Measurements from ENCODE around the gene PSMA1.

DNA sequence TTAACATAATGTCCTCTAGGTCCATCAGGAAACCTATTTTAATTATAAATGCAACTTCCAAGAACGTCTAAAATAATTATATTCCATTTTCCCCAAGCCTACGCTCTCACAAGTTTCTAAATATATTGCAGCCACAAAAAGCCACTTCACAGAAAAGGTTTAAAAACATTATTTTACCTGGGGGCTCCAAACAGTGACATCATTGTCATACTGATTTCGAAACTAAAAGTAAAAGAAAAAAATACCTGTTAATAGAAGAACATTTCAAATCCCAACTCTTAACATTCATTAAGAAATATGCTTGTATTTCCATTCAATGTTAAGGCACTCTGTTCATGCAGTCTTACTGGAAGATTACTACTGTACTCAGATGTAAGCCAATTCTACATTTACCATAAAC lies 1.4 kb downstream of the PSMA1 start:
- TF ChIP-seq, protein P1, sequence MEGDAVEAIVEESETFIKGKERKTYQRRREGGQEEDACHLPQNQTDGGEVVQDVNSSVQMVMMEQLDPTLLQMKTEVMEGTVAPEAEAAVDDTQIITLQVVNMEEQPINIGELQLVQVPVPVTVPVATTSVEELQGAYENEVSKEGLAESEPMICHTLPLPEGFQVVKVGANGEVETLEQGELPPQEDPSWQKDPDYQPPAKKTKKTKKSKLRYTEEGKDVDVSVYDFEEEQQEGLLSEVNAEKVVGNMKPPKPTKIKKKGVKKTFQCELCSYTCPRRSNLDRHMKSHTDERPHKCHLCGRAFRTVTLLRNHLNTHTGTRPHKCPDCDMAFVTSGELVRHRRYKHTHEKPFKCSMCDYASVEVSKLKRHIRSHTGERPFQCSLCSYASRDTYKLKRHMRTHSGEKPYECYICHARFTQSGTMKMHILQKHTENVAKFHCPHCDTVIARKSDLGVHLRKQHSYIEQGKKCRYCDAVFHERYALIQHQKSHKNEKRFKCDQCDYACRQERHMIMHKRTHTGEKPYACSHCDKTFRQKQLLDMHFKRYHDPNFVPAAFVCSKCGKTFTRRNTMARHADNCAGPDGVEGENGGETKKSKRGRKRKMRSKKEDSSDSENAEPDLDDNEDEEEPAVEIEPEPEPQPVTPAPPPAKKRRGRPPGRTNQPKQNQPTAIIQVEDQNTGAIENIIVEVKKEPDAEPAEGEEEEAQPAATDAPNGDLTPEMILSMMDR (IDR thresholded peaks at IDR 0.05) = no peak
- no peak for TF ChIP-seq POLR2A (IDR thresholded peaks at IDR 0.05)

Data from right lobe of liver (tissue), 4 donors.